Fibroblast of villous mesenchyme (primary cell): Measurements from ENCODE around the gene KBTBD8. TPM values are rescaled to one million over a fixed set of nuclear protein-coding genes. Genes with fewer than 3 reads are reported as not detected.

Experiments
- DNase-seq: peaks from one replicate; pipeline ENCODE4 v3.0.0-alpha.2; 2010; ENCODE audit warnings: low read depth
- H3K4me3 ChIP-seq: 2 replicates; pipeline ENCODE4 v1.5.1; 2011; ENCODE audit warnings: low read depth, mild to moderate bottlenecking, low read length
- CTCF ChIP-seq: IDR thresholded peaks from 2 replicates; pipeline ENCODE4 v1.5.1; 2012; ENCODE audit warnings: low read depth, mild to moderate bottlenecking, low read length; ENCODE audit not compliant: insufficient read depth
- total RNA-seq: library from RNA; depleted of rRNA; stranded (reverse); fragments of >200 nt; gene quantifications from 2 replicates; pipeline ENCODE4 v1.2.3, GENCODE V29; 2012

Gene KBTBD8
- total RNA-seq, 1 donor: 4.3 TPM

GRCh38 chr3:67006460-67006859, 8.4 kb downstream of the KBTBD8 start:
- peak; percentile 95 for DNase-seq
- no peak for TF ChIP-seq CTCF
- H3K4me3 ChIP-seq: no peak overlapping the region

DNA sequence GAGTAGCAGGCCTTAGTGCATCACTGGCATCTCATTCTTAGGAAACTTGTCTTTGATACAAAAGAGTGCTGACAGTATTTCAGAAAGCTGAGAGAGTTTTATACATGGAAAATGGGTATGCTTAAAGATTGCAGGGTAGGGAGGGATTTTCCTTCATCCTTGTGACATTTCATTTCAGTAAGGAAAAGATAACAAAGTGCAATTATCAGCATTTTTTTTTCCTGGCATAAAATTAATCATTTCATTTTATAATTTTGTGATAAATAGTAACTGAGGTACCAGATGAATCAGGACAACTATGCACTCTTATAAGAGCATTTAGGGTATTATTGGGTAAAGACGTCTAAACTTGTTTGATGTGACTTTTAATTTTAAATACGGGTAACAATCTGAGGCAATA, 10.3 kb downstream of the KBTBD8 start:
- no peak for DNase-seq
- no peak for TF ChIP-seq CTCF

DNA sequence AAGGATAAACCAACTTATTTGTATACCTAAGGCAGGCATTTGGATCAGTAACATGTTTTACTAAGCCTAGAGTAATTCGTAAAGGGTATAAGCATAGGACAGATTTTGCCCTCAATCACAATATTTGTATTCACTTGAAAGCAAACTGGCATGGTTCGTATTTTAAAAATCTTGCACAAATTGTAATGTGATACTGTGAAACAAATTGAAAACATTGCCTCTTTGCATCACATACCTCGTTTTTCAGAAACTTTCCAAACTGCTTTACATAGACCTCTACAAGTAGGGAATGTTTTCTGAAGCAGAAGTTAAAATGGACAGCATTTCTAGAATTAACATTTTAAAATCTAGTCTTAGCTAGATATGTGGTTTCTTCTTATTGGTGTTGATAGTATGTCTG, 11.6 kb downstream of the KBTBD8 start:
- DNase-seq: no peak
- TF ChIP-seq CTCF: no peak
- H3K4me3 ChIP-seq: no peak overlapping the region

More for the DNA sequence above, 10.3 kb downstream of the KBTBD8 start:
- no peak overlapping the region for H3K4me3 ChIP-seq

DNA sequence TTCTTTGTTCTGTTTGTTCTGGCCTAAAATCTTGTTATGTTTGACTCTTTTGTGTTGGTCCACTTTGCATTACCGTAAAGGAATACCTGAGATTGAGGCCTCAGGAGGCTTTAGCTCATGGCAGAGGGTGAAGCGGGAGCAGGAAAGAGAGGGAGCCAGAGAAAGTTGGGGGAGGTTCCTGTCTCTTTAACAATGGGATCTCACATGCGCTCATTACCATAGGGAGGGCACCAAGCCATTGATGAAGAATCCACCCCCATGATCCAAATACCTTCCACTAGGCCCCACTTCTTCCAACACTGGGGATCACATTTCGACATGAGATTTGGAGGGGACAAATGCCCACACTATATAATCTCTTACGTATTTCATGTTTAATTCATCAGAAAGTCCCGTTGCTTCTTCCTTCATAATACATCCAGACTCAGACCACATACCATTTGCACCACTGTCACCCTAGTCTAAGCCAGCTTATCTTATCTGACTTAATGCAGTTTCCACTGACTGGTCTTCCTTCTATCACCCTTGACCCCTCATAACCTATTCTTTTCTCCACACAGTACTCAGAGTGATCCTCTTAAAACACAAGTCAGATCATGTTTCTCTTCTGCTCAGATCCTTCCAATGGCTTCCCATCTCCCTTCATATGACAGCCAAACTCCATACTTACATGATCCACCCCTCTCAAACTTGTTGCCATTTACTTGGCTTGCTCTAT, 13.5 kb downstream of the KBTBD8 start:
- TF ChIP-seq CTCF: no peak
- no peak overlapping the region for H3K4me3 ChIP-seq
- DNase-seq: peak; percentile 53

- no peak overlapping the region for H3K4me3 ChIP-seq
- no peak for TF ChIP-seq CTCF
- DNase-seq: no peak
Observed at GRCh38 chr3:67012564-67012963, 14.5 kb downstream of the KBTBD8 start.

DNA sequence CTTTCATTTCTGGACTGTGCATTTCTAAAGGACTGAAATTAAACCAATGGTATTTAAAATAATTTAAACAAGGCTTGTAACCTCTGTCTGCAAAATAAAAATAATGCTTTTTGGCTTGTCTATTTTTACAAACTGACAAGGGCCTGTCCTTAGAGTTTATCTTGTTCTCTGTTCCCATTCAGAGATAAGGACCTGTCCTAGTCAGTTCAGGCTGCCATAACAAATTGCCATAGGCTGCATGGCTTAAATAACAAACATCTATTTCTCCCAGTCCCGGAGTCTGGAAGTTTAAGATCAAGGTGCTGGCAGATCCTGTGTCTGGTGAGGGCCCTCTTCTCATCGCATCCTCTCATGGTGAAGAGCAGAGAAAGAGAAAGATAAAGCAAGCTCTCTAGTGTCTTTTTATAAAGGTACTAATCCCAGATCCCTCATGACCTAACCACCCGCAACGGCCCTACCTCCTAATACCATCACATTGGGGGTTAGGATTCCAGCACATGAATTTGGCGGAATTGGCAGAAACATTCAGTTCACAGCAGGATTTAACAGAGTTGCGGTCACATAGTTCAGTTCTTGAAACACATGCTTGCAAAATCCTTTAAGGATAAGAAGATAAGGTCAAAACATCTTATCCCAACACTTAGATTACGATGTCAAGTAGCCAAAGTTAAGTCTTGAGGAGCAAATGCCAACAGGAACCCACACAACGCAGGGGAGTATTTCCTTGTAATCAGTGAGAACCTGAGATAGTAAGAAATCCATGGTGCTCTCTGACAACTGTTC, 17.8 kb downstream of the KBTBD8 start:
- no peak overlapping the region for H3K4me3 ChIP-seq
- peak; percentile 94 for DNase-seq
- TF ChIP-seq CTCF: no peak
